GM19468 (cell line): ENCODE data around the gene IRF3.

ENCODE experiments used
- ATAC-seq: cut with Tn5 transposase; IDR thresholded peaks from one replicate; pipeline ENCODE4 v1.9.1; 2021; ENCODE audit warnings: mild to moderate bottlenecking, moderate library complexity, moderate number of reproducible peaks; ENCODE audit not compliant: unreplicated experiment; ENCODE audit errors: extremely low read depth

The IRF3 gene

DNA sequence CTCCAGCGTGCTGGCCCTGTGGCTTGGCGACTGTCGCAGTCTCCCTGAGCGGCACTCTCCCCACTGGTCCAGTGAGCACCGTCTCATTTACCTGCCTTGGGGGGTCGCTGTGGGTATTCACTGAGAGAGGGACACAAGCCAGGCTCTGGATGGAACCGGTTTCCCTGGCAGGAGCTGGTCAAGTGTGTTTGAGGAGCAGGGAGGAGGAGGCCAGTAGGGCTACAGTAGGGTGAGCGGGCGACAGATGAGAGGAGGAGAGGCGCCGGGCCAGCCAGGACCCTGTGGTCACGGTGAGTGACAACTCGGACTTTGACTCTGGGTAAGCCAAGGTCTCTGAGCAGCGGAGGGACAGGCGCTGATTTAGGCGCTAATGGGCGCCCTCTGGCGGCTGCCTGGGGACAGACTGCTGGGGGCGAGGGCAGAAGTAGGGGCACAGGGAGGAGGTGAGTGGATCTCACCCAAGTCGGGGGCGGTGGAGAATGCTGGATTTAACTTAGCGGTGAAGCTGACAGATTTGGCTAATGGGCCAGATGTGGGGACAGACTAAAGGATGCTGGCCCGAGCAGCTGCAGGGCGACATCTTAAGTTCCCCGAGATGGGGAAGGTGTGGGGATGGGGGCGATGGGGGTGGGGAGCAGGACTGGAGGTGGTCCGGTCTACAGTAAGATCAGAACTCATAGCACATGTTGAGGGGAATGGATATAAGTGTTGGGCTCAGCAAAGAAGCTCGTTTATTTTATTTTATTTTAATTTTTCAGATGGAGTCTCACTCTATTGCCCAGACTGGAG lies 6.7 kb upstream of the IRF3 start:
- ATAC-seq, result no peak

- no peak for ATAC-seq
Measured at GRCh38 chr19:49669516-49669915, 3.9 kb upstream of the IRF3 start.

DNA sequence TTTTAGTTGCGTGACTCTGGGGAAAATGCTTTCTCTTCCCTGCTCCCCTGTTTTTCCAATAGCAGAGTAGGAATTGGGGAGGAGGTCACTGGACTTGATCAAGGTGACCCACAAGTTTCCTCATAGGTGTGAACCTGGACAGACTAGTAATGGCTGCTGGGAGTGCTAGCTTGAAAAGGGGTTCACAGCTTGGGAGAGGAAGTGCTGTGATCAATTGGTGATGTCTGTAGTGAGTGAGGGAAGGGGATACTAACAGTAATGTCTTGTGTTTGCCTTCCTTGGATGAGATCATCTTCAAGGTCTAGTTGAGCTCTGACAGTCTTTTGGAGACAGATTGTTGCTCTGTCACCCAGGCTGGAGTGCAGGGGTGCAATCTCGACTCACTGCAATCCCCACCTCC lies 1.8 kb upstream of the IRF3 start:
- ATAC-seq, result no peak

DNA sequence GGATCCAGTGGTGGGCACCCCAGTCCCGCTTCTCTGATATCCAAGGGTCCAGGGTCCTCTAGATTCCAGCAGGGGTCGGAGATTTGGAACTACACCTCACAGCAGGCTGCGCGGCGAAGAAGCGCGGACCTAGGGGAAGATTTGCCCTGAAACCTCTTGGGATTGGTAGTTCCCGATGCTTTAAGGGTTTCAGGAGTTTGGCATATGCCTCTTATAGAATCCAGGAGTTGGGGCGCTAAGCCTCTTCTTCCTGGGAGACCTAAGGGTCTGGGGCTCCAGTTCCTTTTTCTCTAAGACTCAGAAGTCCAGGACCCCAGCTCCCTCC lies 425 bp upstream of the IRF3 start:
- no peak for ATAC-seq

- no peak for ATAC-seq
Measured at GRCh38 chr19:49665036-49665350, 664 bp downstream of the IRF3 start.

DNA sequence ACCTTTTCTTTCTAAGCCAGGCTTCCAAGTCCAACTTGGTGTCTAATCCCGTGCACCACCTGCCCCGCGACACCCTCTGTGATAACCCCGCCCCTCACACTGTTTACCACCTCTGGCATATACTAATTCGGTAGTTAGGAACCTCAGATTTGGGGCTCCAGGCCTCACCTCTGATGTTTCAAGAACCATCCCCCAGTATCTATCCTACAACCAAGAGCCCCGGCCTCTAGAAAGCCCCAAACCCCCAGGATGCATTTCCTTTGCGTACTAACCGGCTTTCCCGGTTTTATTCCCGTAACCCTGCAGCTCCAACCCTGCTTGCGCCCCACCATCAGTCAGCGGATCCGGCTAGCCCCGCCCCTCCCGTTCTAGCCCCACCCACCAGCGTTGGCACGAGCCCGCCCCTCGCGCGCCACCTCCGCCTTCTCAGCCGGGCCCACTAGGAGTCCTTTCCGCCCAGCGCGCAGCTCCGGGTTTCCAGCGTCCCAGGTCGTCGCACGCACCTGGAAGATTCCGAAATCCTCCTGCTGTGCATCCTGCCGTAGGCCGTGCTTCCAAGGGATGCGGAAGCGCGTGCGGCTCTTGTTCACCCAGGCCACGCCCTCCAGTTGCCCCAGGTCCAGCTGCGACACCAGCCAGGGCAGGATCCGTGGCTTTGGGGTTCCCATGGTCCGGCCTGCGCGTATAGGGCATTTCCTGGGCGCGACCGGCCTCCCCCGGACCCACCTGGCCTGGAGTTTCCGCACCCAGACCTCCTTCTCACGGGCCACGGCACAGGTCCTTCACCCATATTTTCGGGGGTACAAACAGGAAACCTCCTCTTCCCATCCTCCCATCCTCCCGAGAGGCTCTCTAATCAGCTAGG lies 1.3 kb downstream of the IRF3 start:
- no peak for ATAC-seq

DNA sequence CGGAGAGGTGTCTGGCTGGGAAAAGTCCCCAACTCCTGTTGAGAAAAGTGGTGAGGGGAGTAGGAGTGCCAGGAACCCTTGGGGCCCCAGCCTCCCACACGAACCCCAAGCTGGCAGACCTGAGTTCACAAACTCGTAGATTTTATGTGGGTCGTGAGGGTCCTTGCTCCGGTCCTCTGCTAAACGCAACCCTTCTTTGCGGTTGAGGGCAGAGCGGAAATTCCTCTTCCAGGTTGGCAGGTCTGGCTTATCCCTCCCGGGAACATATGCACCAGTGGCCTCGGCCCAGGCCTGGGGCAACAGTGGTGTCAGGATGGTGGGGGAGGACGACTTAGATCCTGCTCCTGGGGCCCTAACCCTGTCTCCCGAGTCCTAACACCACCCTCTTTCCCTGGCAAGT lies 2.4 kb downstream of the IRF3 start:
- ATAC-seq, result no peak

- ATAC-seq, result no peak
Measured at GRCh38 chr19:49662011-49662410, 3.6 kb downstream of the IRF3 start.

DNA sequence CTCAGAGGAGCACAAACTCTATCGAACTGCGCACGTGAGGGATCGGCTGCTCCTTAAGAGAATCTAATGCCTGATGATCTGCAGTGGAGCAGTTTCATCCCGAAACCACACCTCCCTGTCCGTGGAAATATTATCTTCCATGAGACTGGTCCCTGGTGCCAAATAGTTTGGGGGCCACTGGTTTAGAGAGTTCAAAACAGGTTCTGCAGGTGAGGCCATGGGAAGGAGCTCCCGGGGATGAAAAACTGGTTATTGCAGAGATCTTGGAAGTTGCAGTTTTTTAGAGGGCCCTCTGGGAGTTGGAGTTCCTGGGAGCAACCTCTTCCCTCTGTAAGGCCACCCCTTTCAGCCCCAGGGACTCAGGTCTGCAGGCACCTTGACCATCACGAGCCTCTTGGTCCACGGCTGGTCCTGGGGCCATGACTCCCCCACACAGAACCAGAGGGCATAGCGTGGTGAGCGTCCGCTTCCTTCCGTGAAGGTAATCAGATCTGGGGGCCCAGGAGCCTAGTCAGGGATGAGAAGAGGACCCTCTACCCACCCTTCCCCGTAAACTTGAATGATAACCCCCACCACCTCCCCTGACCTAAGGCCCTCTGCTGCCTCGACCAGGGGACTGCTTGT lies 5.2 kb downstream of the IRF3 start:
- no peak for ATAC-seq

DNA sequence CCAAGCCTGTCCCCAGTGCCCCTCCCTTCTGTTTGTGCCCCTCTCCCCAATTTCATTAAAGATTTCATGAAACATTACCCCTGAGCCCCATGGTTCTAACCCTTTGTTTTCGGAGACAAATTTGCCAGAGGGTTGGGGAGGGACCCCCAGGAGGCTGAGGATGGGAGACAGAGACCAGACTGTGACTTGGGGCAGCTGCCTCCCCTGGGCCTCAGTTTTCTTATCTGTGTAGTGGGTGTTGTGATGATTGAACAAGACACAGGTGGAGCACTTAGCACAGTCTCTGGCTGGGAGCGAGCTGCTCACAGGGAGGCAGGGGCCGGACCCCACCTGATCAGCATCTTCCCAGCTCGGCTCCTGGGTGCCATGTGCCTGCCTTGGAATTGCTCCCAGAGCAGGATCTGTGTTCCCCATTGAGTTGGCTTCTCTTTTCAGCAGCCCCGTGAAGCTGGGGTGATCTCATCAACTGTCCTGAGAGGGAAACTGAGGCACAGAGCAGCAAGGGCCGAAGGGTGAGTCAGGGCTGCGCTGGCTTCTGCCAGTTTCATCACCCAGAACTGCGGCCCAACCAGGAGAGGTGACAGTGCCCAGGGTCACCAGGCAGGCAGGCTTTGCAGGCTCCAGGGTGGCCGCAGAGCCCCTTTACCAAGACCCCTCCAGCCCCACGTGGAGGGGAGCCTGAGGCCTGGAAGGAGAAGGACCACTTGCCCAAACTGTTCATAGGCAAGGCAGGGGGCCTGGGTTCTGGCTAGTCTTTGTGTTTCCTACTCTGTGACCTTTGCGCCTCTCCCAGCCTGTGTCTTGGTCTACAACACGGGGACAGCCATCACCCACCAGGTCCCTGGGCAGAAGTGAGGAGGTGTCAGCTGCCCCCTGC lies 6.9 kb downstream of the IRF3 start:
- no peak for ATAC-seq

- no peak for ATAC-seq
Measured at GRCh38 chr19:49658139-49658517, 7.5 kb downstream of the IRF3 start.

DNA sequence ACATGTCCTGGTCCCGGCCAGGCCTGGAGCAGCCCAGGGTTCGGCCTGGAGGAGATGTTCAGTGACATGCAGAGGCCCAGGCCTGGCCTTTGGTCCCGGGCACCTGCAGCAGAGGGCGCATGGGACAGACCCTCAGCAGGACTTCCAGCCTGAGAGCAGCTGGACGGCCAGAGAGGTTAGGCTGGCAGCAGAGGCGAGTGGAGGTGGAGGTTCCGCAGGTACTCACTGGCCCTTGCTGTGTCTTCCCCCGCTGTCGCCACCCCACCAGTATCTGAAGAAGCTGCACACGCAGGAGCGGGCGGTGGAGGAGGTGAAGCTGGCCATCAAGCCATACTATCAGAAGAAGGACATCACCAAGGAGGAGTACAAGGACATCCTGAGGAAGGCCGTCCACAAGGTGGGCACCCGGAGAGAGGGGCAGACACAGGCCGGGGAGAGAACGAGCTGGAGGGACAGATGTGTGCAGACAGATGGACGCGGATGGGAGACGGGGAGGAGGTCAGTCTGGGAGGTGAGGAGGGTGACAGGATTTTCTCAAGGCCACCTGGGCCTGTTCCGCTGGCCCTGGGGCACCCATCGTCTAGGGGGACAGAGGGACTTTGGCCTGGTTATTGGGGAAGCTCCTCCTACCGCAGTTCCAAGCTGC lies 8.0 kb downstream of the IRF3 start:
- no peak for ATAC-seq

DNA sequence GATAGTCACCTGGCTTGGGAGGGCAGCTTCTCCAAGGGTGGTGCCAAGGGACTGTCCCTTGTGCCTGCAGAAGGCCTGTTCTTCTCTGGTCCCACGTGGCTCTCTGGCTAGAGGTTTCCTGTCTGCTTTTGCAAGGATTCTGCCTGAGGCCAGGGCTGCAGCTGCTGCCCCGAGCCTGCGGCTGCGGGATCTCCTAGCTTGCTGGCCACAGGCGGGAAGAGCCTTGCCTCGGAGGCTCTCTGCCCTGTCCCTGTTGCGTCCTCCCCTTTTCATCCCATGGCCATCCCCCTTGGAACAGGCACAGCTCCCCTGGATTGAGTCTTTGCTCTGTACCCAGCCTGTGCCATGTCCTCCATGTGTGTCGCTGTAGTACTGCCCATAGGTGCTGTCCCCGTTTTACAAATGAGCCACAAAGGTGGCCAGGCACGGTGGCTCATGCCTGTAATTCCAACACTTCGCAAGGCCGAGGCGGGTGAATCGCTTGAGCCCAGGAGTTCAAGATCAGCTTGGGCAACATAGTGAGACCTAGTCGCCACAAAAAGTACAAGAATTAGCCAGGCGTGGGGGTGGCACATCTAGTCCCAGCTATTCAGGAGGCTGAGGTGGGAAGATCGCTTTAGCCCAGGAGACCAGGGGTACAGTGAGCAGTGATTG lies 9.1 kb downstream of the IRF3 start:
- no peak for ATAC-seq

GRCh38 chr19:49655570-49656455 lies 9.8 kb downstream of the IRF3 start:
- ATAC-seq, result no peak

DNA sequence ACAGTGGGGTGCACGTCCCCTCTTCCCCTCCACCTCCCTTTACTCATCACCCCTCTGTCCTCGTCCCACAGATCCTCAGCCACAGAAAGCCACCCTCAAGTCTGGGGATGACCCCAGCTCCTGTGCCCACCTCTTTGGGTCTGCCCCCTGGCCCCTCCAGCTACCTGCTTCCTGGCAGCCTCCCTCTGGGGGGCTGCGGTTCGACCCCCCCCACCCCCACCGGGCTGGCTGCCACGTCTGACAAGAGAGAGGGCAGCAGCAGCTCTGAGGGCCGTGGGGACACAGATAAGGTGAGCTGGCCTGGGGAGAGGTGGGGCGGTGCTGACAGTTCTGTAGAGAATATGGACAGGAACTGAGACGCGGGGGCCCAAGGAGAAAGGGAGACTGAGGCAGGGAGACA lies 11.1 kb downstream of the IRF3 start:
- no peak for ATAC-seq

GRCh38 chr19:49653466-49653806 lies 12.2 kb downstream of the IRF3 start:
- ATAC-seq, result no peak

DNA sequence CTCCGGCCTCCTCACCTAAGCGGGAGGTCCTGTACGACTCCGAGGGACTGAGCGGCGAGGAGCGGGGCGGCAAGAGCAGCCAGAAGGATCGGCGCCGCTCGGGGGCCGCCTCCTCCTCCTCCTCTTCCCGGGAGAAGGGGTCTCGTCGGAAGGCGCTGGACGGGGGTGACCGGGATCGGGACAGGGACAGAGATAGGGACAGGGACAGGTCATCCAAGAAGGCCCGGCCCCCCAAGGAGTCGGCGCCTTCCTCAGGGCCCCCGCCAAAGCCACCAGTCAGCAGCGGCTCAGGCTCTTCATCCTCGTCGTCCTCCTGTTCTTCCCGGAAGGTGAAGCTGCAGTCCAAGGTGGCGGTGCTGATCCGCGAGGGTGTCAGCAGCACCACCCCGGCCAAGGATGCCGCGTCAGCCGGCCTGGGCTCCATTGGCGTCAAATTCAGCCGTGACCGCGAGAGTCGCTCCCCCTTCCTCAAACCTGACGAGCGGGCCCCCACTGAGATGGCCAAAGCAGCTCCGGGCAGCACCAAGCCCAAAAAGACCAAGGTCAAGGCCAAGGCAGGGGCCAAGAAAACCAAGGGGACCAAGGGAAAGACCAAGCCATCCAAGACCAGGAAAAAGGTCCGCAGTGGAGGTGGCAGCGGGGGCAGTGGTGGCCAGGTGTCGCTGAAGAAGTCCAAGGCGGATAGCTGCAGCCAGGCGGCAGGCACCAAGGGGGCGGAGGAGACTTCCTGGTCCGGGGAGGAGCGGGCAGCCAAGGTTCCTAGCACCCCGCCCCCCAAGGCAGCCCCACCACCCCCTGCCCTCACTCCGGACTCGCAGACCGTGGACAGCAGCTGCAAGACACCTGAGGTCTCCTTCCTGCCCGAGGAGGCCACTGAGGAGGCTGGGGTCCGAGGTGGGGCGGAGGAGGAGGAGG lies 12.8 kb downstream of the IRF3 start:
- no peak for ATAC-seq
